Measurements from ENCODE around the gene IGFBP2. TPM values are rescaled to one million over a fixed set of nuclear protein-coding genes. Genes with fewer than 3 reads are reported as not detected.

IGFBP2 gene
- total RNA-seq, 1 donor from 2014 or later: 136 TPM

DNA sequence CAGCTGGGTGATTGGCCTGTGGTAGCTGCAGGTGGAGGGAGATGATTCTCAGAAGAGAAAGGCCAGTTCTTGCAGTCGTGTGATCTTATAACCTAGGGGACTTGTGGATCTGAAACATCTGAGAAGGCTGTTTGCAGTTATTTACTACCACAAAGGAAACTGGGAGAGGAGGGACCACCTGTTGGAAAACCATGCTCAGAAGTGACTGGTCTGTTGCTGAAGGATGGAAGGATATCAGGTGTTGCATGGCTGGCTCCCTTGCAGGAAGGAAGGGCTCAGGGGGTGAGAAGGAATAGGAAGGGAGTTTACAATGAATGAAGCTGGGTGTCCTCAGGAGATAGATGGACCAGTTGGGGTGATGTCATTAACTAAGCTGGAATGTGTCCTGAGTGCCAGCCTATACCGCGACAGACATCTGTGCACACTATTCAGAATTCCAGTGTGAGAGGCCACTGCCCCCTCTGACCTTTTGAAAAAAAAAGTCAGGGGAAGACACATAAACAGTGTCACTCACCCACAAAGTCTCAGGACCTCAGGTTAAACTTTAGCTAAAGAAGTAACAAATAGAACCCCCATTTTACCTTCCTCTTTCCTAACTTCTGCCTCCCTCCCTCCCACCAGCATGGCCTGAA, 17.5 kb downstream of the IGFBP2 start:
- Histone ChIP-seq H3K4me3 (no peak overlapping the region), H3K9me3 (replicated peaks) (no peaks in the 10 kb centered on the region), H3K36me3 (no peaks in the 10 kb centered on the region), H3K27ac (replicated peaks) (no peak overlapping the region), H3K27me3 (ENCODE audit: low read depth) (no peaks in the 10 kb centered on the region), H3K4me1 (peaks cover 14% of the 10 kb centered on the region)
- intact Hi-C loops (cut with micrococcal nuclease): no loop called here
- no peak for DNase-seq
- no peak for TF ChIP-seq CTCF (IDR thresholded peaks at IDR 0.05; ENCODE audit: borderline replicate concordance)

DNA sequence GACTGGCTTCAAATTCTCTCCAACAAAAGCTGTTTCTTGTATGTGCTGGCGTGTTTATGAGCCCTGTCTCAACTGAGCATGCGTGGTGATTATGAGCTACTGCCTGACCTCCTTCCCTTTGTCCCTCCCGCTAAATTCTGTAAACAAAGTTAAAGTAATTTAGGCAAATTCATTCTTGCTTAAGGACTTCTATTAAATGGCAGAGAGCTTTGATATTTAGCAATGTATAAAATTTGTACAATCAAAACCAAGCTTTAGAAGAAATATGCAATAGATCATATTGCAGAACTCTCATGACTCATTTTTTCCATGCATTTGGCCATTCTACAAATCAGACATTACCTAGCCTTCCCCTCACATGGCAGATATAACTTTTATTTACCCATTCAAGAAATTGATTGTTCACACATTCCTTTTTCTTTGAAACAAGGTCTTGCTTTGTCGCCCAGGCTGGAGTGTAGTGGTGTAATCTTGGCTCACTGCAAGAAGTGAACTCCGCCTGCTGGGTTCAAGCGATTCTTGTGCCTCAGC, 18.2 kb downstream of the IGFBP2 start:
- DNase-seq: no peak
- H3K9me3 ChIP-seq (replicated peaks): no peaks in the 10 kb centered on the region
- no peaks in the 10 kb centered on the region for H3K27me3 ChIP-seq (ENCODE audit: low read depth)
- TF ChIP-seq CTCF (IDR thresholded peaks at IDR 0.05; ENCODE audit: borderline replicate concordance): no peak
- H3K27ac ChIP-seq (replicated peaks): no peak overlapping the region
- H3K36me3 ChIP-seq: no peaks in the 10 kb centered on the region
- intact Hi-C loops (cut with micrococcal nuclease): no loop called here
- H3K4me1 ChIP-seq: peaks cover 11% of the 10 kb centered on the region
- H3K4me3 ChIP-seq: no peak overlapping the region

DNA sequence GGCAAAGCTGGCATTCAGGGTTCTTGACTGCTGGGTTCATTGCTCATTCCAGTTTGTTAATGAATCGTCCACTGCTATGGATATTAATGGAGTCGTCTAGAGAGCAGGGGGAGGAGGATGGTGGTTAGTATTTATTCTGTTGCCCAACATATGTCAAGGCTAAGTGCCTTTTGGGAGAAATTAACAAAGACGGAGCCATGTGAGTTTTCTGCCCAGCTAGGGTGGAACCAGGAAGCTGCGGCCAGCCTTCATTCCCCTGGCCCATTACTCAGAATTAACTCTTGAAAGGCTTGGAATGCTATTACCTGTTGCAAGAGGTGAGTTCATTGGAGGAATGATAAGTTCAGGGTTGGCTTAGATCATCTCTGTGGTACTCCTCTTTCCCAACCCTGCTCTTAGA, 19.3 kb downstream of the IGFBP2 start:
- Histone ChIP-seq H3K4me3 (no peak overlapping the region), H3K27ac (replicated peaks) (no peak overlapping the region), H3K9me3 (replicated peaks) (no peaks in the 10 kb centered on the region), H3K27me3 (ENCODE audit: low read depth) (no peaks in the 10 kb centered on the region), H3K4me1 (peaks cover 11% of the 10 kb centered on the region), H3K36me3 (no peaks in the 10 kb centered on the region)
- intact Hi-C loops (cut with micrococcal nuclease): no loop called here
- no peak for DNase-seq
- no peak for TF ChIP-seq CTCF (IDR thresholded peaks at IDR 0.05; ENCODE audit: borderline replicate concordance)

GRCh38 chr2:216653093-216653799, 20.0 kb downstream of the IGFBP2 start:
- no peak overlapping the region for H3K4me3 ChIP-seq
- H3K4me1 ChIP-seq: peaks cover 11% of the 10 kb centered on the region
- no peak for TF ChIP-seq CTCF (IDR thresholded peaks at IDR 0.05; ENCODE audit: borderline replicate concordance)
- no peak overlapping the region for H3K27ac ChIP-seq (replicated peaks)
- no peaks in the 10 kb centered on the region for H3K9me3 ChIP-seq (replicated peaks)
- no peaks in the 10 kb centered on the region for H3K27me3 ChIP-seq (ENCODE audit: low read depth)
- no peaks in the 10 kb centered on the region for H3K36me3 ChIP-seq
- DNase-seq: no peak
- intact Hi-C loops (cut with micrococcal nuclease): no loop called here

DNA sequence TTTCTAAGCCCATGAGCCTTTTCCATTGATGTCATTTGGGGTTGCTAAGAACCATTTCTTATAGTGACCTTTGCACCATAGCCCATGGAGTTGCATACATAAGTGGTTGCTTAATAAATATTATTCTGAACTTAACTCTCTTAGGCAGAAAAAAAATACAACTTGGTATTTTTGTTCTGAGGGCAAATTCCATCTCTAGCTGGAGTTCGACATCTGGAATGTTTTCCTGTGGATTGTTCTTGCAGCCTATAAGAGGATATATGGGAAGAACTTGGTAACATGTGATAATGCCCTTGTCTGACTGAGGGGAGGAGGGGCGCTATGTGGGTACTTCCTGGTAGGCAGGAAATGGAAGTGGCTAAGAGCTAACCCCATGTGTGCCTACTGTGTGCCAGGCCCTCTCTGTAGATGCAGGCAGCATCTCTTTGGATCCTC, 20.7 kb downstream of the IGFBP2 start:
- Histone ChIP-seq H3K36me3 (no peaks in the 10 kb centered on the region), H3K4me3 (no peak overlapping the region), H3K27me3 (ENCODE audit: low read depth) (no peaks in the 10 kb centered on the region), H3K9me3 (replicated peaks) (no peaks in the 10 kb centered on the region), H3K27ac (replicated peaks) (no peak overlapping the region), H3K4me1 (peaks cover 11% of the 10 kb centered on the region)
- DNase-seq: no peak
- TF ChIP-seq CTCF (IDR thresholded peaks at IDR 0.05; ENCODE audit: borderline replicate concordance): no peak
- intact Hi-C loops (cut with micrococcal nuclease): no loop called here
